ENCODE measurements around the gene POLR2E. TPM values are rescaled to one million over a fixed set of nuclear protein-coding genes. Genes with fewer than 3 reads are reported as not detected.

Gene POLR2E
- total and polyA plus RNA-seq, 10 of the 15 experiments (the other 5 are each of a cell fraction or from before 2014, with no cell fraction given), result 4.0 to 487 (median 200) TPM

- TF ChIP-seq ZBTB11 (CRISPR knock-in tag; IDR thresholded peaks at IDR 0.05), result no peak
- no peak for TF ChIP-seq ZZZ3 (IDR thresholded peaks at IDR 0.05; ENCODE audit: control insufficient read depth, insufficient read length, low read depth)
Measured at GRCh38 chr19:1050989-1051788, 44.0 kb downstream of the POLR2E start (continued).

DNA sequence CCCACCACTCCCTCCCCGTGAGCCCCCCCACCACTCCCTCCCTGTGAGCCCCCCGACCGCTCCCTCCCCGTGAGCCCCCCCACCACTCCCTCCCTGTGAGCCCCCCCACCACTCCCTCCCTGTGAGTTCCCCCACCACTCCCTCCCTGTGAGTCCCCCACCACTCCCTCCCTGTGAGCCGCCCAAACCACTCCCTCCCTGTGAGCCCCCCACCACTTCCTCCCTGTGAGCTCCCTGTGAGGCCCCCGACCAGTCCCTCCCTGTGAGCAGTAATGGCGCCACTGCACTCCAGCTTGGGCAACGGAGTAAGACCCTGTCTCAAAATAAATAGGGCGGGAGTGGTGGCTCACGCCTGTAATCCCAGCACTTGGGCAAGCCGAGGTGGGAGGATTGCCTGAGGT lies 45.4 kb downstream of the POLR2E start:
- RAD21 ChIA-PET (ENCODE audit: unreplicated experiment), result no interaction called here

More for the DNA sequence above, 45.4 kb downstream of the POLR2E start:
- ATAC-seq (no peak), FAIRE-seq (no peak), DNase-seq (ENCODE audit: low read depth, low spot score) (no peak)
- intact Hi-C loops (cut with micrococcal nuclease; ENCODE audit: unreplicated experiment) (no loop called here), in situ Hi-C loops (cut with MboI) (no loop called here)
- H3K4me1 ChIP-seq (ENCODE audit: control insufficient read depth, insufficient read depth, low read length), result no peaks in the 10 kb centered on the region
- H3K4me3 ChIP-seq, result no peak overlapping the region
- no peaks in the 10 kb centered on the region for H3K27me3 ChIP-seq (replicated peaks in 1 of 2; ENCODE audit: control insufficient read depth in 2 of 2, insufficient read depth in 2 of 2, low read length in 1 of 2)
- ChIA-PET POLR2A (no interaction called here), CTCF (no interaction called here), SMC1A (ENCODE audit: uncharacterized antibody, unreplicated experiment) (no interaction called here)
- no peak overlapping the region for H3K9ac ChIP-seq (ENCODE audit: control insufficient read depth, insufficient read depth, low read length)
- H3K36me3 ChIP-seq (ENCODE audit: control insufficient read depth in 2 of 2, insufficient read depth in 2 of 2, low read length in 1 of 2), result peaks cover 0 to 1% of the 10 kb centered on the region in 2 experiments; a peak in 1 of 4 replicates
- H3K4me2 ChIP-seq (ENCODE audit: control insufficient read depth, insufficient read depth), result no peak overlapping the region
- H3K27ac ChIP-seq (ENCODE audit: control insufficient read depth, insufficient read depth), result no peak overlapping the region
- no peaks in the 10 kb centered on the region for H3K9me3 ChIP-seq (replicated peaks; ENCODE audit: control insufficient read depth, insufficient read depth, low read length)
- H2AFZ ChIP-seq (ENCODE audit: control insufficient read depth, low read depth, low read length), result no peak overlapping the region
- WGBS (ENCODE audit: insufficient coverage, insufficient replicate concordance, low lambda C conversion rate, missing lambda C conversion rate), result 78% methylated on average over 6 of the region's 11 CpGs
- TF ChIP-seq HCFC1 (IDR thresholded peaks at IDR 0.05; ENCODE audit: low read length) (no peak), IRF3 (IDR thresholded peaks at IDR 0.05) (no peak), USF1 (IDR thresholded peaks at IDR 0.05; ENCODE audit: borderline replicate concordance, extremely low read length, insufficient read depth, low read depth, low read length) (no peak), MEF2B (IDR thresholded peaks at IDR 0.05; ENCODE audit: partially characterized antibody, poor library complexity, severe bottlenecking) (no peak), ZNF384 (IDR thresholded peaks at IDR 0.05; ENCODE audit: borderline replicate concordance, low read depth, low read length) (no peak), MXI1 (IDR thresholded peaks at IDR 0.05; ENCODE audit: low read depth, low read length) (no peak), SIX5 (IDR thresholded peaks at IDR 0.05; ENCODE audit: low read depth, low read length, severe bottlenecking) (no peak), FOS (IDR thresholded peaks at IDR 0.05; ENCODE audit: borderline replicate concordance, extremely low read depth, insufficient read length) (no peak)
- TF ChIP-seq, protein P1, sequence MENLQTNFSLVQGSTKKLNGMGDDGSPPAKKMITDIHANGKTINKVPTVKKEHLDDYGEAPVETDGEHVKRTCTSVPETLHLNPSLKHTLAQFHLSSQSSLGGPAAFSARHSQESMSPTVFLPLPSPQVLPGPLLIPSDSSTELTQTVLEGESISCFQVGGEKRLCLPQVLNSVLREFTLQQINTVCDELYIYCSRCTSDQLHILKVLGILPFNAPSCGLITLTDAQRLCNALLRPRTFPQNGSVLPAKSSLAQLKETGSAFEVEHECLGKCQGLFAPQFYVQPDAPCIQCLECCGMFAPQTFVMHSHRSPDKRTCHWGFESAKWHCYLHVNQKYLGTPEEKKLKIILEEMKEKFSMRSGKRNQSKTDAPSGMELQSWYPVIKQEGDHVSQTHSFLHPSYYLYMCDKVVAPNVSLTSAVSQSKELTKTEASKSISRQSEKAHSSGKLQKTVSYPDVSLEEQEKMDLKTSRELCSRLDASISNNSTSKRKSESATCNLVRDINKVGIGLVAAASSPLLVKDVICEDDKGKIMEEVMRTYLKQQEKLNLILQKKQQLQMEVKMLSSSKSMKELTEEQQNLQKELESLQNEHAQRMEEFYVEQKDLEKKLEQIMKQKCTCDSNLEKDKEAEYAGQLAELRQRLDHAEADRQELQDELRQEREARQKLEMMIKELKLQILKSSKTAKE (IDR thresholded peaks at IDR 0.05; ENCODE audit: low read depth, poor library complexity, severe bottlenecking), result no peak
- no TSS peak for BruUV-seq (replicated peaks)
- H4K20me1 ChIP-seq (ENCODE audit: control insufficient read depth, insufficient read depth), result no peaks in the 10 kb centered on the region
- no peaks in the 10 kb centered on the region for H3K79me2 ChIP-seq (ENCODE audit: control insufficient read depth, insufficient read depth, low read length)

Data from GM12878 (cell line).